Endothelial cell of umbilical vein (primary cell): ENCODE data around the gene CHMP1A.

Experiments
- CTCF ChIP-seq, 2 donors: IDR thresholded peaks; 1 replicate in 1 of 2; 2 replicates in 1 of 2; pipeline ENCODE4 v1.5.1; 2011; ENCODE audit warnings: low read length in 2 of 2, mild to moderate bottlenecking in 2 of 2, moderate library complexity in 2 of 2, control low read depth in 1 of 2, inconsistent platforms in 1 of 2, low read depth in 1 of 2; ENCODE audit not compliant: insufficient read depth in 1 of 2; ENCODE audit errors: extremely low read depth in 1 of 2
- EZH2 ChIP-seq: IDR thresholded peaks from 2 replicates; pipeline ENCODE4 v1.6.1; 2012; ENCODE audit warnings: borderline replicate concordance, low read depth, mild to moderate bottlenecking, moderate library complexity, low read length, inconsistent platforms; ENCODE audit not compliant: severe bottlenecking
- GATA2 ChIP-seq: IDR thresholded peaks from 2 replicates; pipeline ENCODE4 v1.7.0; 2011; ENCODE audit warnings: low read depth, mild to moderate bottlenecking, moderate library complexity, mixed read lengths, low read length; ENCODE audit not compliant: insufficient read length, insufficient read depth
- JUN ChIP-seq: IDR thresholded peaks from 2 replicates; pipeline ENCODE4 v1.6.1; 2011; ENCODE audit warnings: borderline replicate concordance, low read depth; ENCODE audit not compliant: insufficient read length, insufficient read depth
- MAX ChIP-seq: IDR thresholded peaks from 2 replicates; pipeline ENCODE4 v1.6.1; 2011; ENCODE audit not compliant: insufficient read depth, insufficient read length
- POLR2A ChIP-seq: IDR thresholded peaks from 2 replicates; pipeline ENCODE4 v1.6.1; 2012; ENCODE audit warnings: low read depth, mild to moderate bottlenecking, control low read depth, low read length
- POLR2AphosphoS5 ChIP-seq: IDR thresholded peaks from 2 replicates; pipeline ENCODE4 v1.6.1; 2012; ENCODE audit warnings: low read depth, mild to moderate bottlenecking, control low read depth, low read length, moderate library complexity; ENCODE audit not compliant: insufficient read depth

- TF ChIP-seq JUN: no peak
- no peak for TF ChIP-seq MAX
- TF ChIP-seq POLR2A: no peak
- no peak for TF ChIP-seq CTCF (IDR thresholded peaks at IDR 0.05; ENCODE audit: extremely low read depth in 1 of 2, insufficient read depth in 1 of 2, low read depth in 1 of 2, low read length in 2 of 2)
- no peak for TF ChIP-seq EZH2
- no peak for TF ChIP-seq GATA2
- TF ChIP-seq POLR2AphosphoS5: no peak
These were observed 47.5 kb upstream of the CHMP1A start for GRCh38 chr16:89705006-89705405.
